HEK293T (cell line): ENCODE measurements around the gene PRG2.

Experiments
- BHLHE40 ChIP-seq: fragments of 450-650 bp; IDR thresholded peaks from 2 replicates; pipeline ENCODE4 v1.6.1; 2016; ENCODE audit warnings: mild to moderate bottlenecking, moderate library complexity, borderline replicate concordance
- CTBP1 ChIP-seq: fragments of 450-650 bp; IDR thresholded peaks from 2 replicates; pipeline ENCODE4 v1.6.1; 2016; ENCODE audit warnings: borderline replicate concordance
- ELF4 ChIP-seq: fragments of 450-650 bp; IDR thresholded peaks from 2 replicates; pipeline ENCODE4 v1.6.1; 2017; ENCODE audit warnings: antibody characterized with exemption
- FOXK2 ChIP-seq: fragments of 450-650 bp; IDR thresholded peaks from 2 replicates; pipeline ENCODE4 v1.6.1; 2016; ENCODE audit warnings: mild to moderate bottlenecking
- FOXM1 ChIP-seq: fragments of 450-650 bp; IDR thresholded peaks from 2 replicates; pipeline ENCODE4 v1.6.1; 2017; ENCODE audit warnings: mild to moderate bottlenecking, borderline replicate concordance
- HDGF ChIP-seq: fragments of 450-650 bp; IDR thresholded peaks from 2 replicates; pipeline ENCODE4 v1.6.1; 2017; ENCODE audit warnings: antibody characterized with exemption, borderline replicate concordance
- SP1 ChIP-seq: fragments of 450-650 bp; IDR thresholded peaks from 2 replicates; pipeline ENCODE4 v1.6.1; 2017
- SUZ12 ChIP-seq: fragments of 450-650 bp; IDR thresholded peaks from 2 replicates; pipeline ENCODE4 v1.6.1; 2016; ENCODE audit warnings: mild to moderate bottlenecking

DNA sequence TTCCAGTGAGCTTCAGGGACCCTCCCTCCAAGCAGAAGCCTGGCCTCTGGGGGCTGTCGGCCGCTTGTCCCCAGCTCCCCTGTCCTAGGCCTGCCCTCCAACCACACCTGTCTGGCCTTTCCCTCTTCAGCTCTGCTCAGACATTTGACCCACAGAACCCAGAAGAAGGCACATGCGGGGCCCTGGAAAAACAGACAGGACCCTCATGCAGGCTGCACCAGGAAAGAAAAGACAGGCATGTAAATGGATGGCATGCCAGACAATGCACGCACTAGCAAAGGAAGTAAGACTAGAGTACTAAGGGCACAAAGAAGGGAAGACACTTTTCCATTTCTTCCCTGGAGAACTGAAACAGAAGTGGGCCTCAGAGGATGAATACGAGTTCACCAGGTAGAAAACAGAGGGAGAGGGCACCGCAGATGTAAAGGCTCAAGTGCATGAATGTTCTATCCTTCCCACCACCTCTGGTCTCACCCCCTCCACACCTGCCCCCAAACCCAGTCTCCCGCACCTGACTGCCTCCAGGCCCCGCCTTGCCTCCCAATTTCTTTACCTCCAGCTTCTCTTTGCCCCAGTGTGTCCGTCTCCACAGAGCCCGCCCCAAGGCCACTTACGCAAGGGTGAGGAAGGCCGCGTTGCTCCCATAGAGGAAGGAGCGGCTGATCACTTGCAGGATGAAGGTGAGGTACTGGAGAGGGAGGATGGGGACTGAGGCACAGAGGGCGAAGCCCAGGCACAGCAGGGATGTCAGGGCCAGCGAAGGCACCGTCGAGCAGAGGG lies 19.1 kb upstream of the PRG2 start:
- TF ChIP-seq CTBP1 (no peak), FOXK2 (no peak), BHLHE40 (no peak), FOXM1 (no peak), SUZ12 (no peak), HDGF (no peak), ELF4 (no peak), SP1 (no peak)
